HL-60 (cell line): ENCODE measurements around the gene LPAR5.

Source experiments
- DNase-seq, 2 experiments: peaks; one replicate each; pipeline ENCODE4 v3.0.0-alpha.2; 2010 to 2020; ENCODE audit warnings: low read depth in 1 of 2, low spot score in 1 of 2
- H3K27ac ChIP-seq: fragments of 250-450 bp; sonication (Bioruptor Pico); replicated peaks from 2 replicates; pipeline ENCODE4 v1.5.1; 2020; ENCODE audit warnings: mild to moderate bottlenecking, moderate library complexity
- H3K27me3 ChIP-seq: fragments of 250-450 bp; sonication (Bioruptor Pico); 2 replicates; pipeline ENCODE4 v1.5.1; 2021; ENCODE audit warnings: mild to moderate bottlenecking, moderate library complexity; ENCODE audit not compliant: insufficient read depth, poor library complexity, severe bottlenecking
- H3K4me3 ChIP-seq: replicated peaks from 2 replicates; pipeline ENCODE4 v1.5.1; 2011; ENCODE audit warnings: mild to moderate bottlenecking, control low read depth, low read length; ENCODE audit not compliant: insufficient read depth
- CTCF ChIP-seq: IDR thresholded peaks from one replicate; pipeline ENCODE4 v1.5.1; 2011; ENCODE audit warnings: low read length, control low read depth, inconsistent platforms; ENCODE audit not compliant: insufficient read depth
- GABPA ChIP-seq: IDR thresholded peaks from 2 replicates; pipeline ENCODE4 v1.6.1; 2012; ENCODE audit warnings: low read depth
- POLR2AphosphoS5 ChIP-seq: IDR thresholded peaks from 2 replicates; pipeline ENCODE4 v1.6.1; 2012; ENCODE audit warnings: low read depth
- REST ChIP-seq: IDR thresholded peaks from 2 replicates; pipeline ENCODE4 v1.6.1; 2012; ENCODE audit warnings: low read depth; ENCODE audit not compliant: insufficient replicate concordance
- SPI1 ChIP-seq: IDR thresholded peaks from 2 replicates; pipeline ENCODE4 v1.6.1; 2012; ENCODE audit warnings: low read depth, mild to moderate bottlenecking, borderline replicate concordance

The LPAR5 gene

GRCh38 chr12:6615802-6616201 lies 20.0 kb downstream of the LPAR5 start:
- H3K4me3 ChIP-seq = no peak overlapping the region
- H3K27me3 ChIP-seq = no peaks in the 10 kb centered on the region
- TF ChIP-seq CTCF (no peak), REST (no peak), SPI1 (no peak), POLR2AphosphoS5 (no peak), GABPA (no peak)
- peak in 1 of 2 experiments; percentile 20 for DNase-seq
- peak overlapping the region; percentile 60 for H3K27ac ChIP-seq

GRCh38 chr12:6614513-6615172 lies 21.1 kb downstream of the LPAR5 start:
- no peak for DNase-seq
- Histone ChIP-seq H3K4me3 (no peak overlapping the region), H3K27me3 (no peaks in the 10 kb centered on the region), H3K27ac (peak overlapping the region; percentile 75)
- no peak for TF ChIP-seq CTCF
- no peak for TF ChIP-seq GABPA
- no peak for TF ChIP-seq POLR2AphosphoS5
- no peak for TF ChIP-seq REST
- no peak for TF ChIP-seq SPI1

- peak overlapping the region; percentile 75 for H3K27ac ChIP-seq
- TF ChIP-seq SPI1 = no peak
- TF ChIP-seq POLR2AphosphoS5 = peak; percentile 51; the same call in 1 of the 2 replicates
- peak; percentile 97 to 99 for DNase-seq
- H3K4me3 ChIP-seq = no peak overlapping the region
- H3K27me3 ChIP-seq = no peaks in the 10 kb centered on the region
These were observed 21.8 kb downstream of the LPAR5 start for GRCh38 chr12:6613776-6614512.

- TF ChIP-seq POLR2AphosphoS5 (no peak), CTCF (no peak), SPI1 (peak; percentile 33; the same call in 1 of the 2 replicates), GABPA (no peak), REST (no peak)
- H3K27me3 ChIP-seq = no peaks in the 10 kb centered on the region
- peak overlapping the region; percentile 13; the same call in 1 of the 2 replicates for H3K4me3 ChIP-seq
- peak overlapping the region; percentile 97 for H3K27ac ChIP-seq
- peak; percentile 93 to 95 for DNase-seq
These were observed 22.6 kb downstream of the LPAR5 start for GRCh38 chr12:6613015-6613775.
